Measurements from ENCODE around the gene PCSK5. TPM values are rescaled to one million over a fixed set of nuclear protein-coding genes. Genes with fewer than 3 reads are reported as not detected.

The PCSK5 gene
- total RNA-seq, 1 experiment from 2014 or later = 6.9 TPM

DNA sequence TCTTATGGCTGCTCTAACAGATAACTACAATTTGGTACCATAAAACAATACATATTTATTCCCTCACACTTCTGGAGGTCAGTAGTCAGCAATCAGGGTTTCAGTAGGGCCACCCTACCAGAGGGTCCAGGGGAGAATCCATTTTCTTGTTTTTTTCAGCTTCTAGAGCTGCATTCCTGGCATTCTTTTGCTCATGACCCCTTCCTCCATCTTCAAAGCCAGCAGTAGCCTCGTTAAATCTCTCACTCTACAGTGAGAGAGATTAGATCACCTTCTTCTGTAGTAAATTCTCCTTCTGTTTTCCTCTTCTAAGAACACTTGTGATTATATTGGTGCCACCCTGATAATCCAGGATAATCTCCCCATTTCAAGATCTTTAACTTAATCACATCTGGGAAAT, 316.3 kb downstream of the PCSK5 start (continued):
- TF ChIP-seq EGR1 (IDR thresholded peaks at IDR 0.05; ENCODE audit: low read depth) = no peak
- no peak for TF ChIP-seq ELF1 (IDR thresholded peaks at IDR 0.05; ENCODE audit: borderline replicate concordance, low read depth)

DNA sequence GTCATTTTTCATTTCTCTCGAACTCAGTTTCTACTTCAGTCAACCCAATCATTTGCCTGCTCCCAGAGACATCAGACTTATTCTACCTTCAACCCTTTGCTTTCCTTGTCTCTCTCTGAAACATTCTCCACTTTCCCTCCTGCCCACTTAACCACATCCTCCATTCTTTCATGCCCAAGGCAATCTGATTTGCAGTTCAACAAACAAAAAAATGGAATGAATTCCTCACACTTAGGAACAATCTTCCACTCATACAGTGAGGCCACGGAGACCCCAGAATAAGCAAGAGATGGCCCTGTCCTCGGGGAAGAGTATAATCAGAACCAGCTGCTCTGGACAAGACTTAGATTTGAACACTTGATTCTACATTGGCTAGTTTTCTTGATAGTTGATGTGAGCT, 323.3 kb downstream of the PCSK5 start:
- BruUV-seq (replicated peaks) = no TSS peak
- no peak overlapping the region for H3K4me3 ChIP-seq (replicated peaks in 1 of 2; ENCODE audit: low read depth in 1 of 2, low read length in 2 of 2)
- no peak overlapping the region for H2AFZ ChIP-seq (ENCODE audit: low read depth, low read length, poor library complexity, severe bottlenecking)
- peaks cover 0 to 24% of the 10 kb centered on the region in 2 experiments; a peak in 2 of 4 replicates for H3K4me1 ChIP-seq (ENCODE audit: control insufficient read depth in 1 of 2, insufficient read depth in 2 of 2, low read length in 2 of 2)
- no peaks in the 10 kb centered on the region for H4K20me1 ChIP-seq (ENCODE audit: insufficient read depth)
- ATAC-seq = no peak
- no peaks in the 10 kb centered on the region for H3K36me3 ChIP-seq (ENCODE audit: control insufficient read depth in 1 of 2, insufficient read depth in 2 of 2, low read length in 2 of 2)
- intact Hi-C loops (cut with micrococcal nuclease) = no loop called here
- ChIA-PET CTCF (no interaction called here), POLR2A (no interaction called here), RAD21 (ENCODE audit: low non-redundant PET in 1 of 2, low total read pairs in 2 of 2, uncharacterized antibody in 2 of 2, unreplicated experiment in 2 of 2) (no interaction called here)
- H3K9me3 ChIP-seq (ENCODE audit: control insufficient read depth in 1 of 2, insufficient read depth in 1 of 2, low read depth in 1 of 2, low read length in 2 of 2) = no peaks in the 10 kb centered on the region
- H3K4me2 ChIP-seq (ENCODE audit: low read length) = no peak overlapping the region
- H3K27ac ChIP-seq (ENCODE audit: low read depth, low read length) = no peak overlapping the region
- H3K27me3 ChIP-seq (ENCODE audit: insufficient read depth, low read length) = no peaks in the 10 kb centered on the region
- H3K79me2 ChIP-seq (ENCODE audit: insufficient read depth, low read length) = no peaks in the 10 kb centered on the region
- no peaks in the 10 kb centered on the region for H3K9me2 ChIP-seq (ENCODE audit: insufficient read depth)
- H3K9ac ChIP-seq (ENCODE audit: low read length) = no peak overlapping the region
- DNase-seq (ENCODE audit: low read depth, low spot score) = no peak
- no peak for TF ChIP-seq ZNF274 (IDR thresholded peaks at IDR 0.05; ENCODE audit: low read depth, low read length)

DNA sequence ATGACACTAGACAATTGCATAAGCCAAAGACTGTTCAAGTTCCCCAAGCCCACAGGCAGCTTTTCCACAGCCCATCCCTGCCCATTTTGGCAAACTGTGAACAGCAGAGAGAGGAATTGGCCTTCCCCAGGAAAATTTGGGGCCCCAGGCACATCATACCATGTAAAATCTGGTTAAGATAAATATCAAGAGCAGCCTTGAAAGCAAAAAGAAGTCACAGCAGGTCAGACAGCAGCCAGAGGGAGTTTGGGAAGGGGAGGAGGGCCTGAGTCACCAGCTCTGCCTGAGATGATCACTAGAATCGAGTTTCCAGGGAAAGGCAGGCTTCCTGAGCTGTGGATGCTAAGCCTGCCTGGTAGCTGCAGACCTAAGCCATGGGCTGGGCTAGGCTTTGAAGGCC, 324.6 kb downstream of the PCSK5 start:
- Histone ChIP-seq H3K9ac (ENCODE audit: low read length) (no peak overlapping the region), H3K9me2 (ENCODE audit: insufficient read depth) (no peaks in the 10 kb centered on the region), H3K27me3 (ENCODE audit: insufficient read depth, low read length) (no peaks in the 10 kb centered on the region), H3K4me1 (ENCODE audit: control insufficient read depth in 1 of 2, insufficient read depth in 2 of 2, low read length in 2 of 2) (peaks cover 0 to 27% of the 10 kb centered on the region in 2 experiments; a peak in 2 of 4 replicates), H2AFZ (ENCODE audit: low read depth, low read length, poor library complexity, severe bottlenecking) (no peak overlapping the region), H4K20me1 (ENCODE audit: insufficient read depth) (no peaks in the 10 kb centered on the region), H3K27ac (ENCODE audit: low read depth, low read length) (no peak overlapping the region), H3K36me3 (ENCODE audit: control insufficient read depth in 1 of 2, insufficient read depth in 2 of 2, low read length in 2 of 2) (no peaks in the 10 kb centered on the region), H3K79me2 (ENCODE audit: insufficient read depth, low read length) (no peaks in the 10 kb centered on the region), H3K9me3 (ENCODE audit: control insufficient read depth in 1 of 2, insufficient read depth in 1 of 2, low read depth in 1 of 2, low read length in 2 of 2) (no peaks in the 10 kb centered on the region), H3K4me3 (replicated peaks in 1 of 2; ENCODE audit: low read depth in 1 of 2, low read length in 2 of 2) (no peak overlapping the region), H3K4me2 (ENCODE audit: low read length) (peak overlapping the region; percentile 20; the same call in 1 of the 2 replicates)
- ChIA-PET CTCF (no interaction called here), POLR2A (no interaction called here), RAD21 (ENCODE audit: low non-redundant PET in 1 of 2, low total read pairs in 2 of 2, uncharacterized antibody in 2 of 2, unreplicated experiment in 2 of 2) (no interaction called here)
- BruUV-seq (replicated peaks) = no TSS peak
- no peak for DNase-seq (ENCODE audit: low read depth, low spot score)
- intact Hi-C loops (cut with micrococcal nuclease) = no loop called here
- no peak for ATAC-seq
- TF ChIP-seq SP1 (IDR thresholded peaks at IDR 0.05; ENCODE audit: low read depth) (no peak), FOSL1 (IDR thresholded peaks at IDR 0.05; ENCODE audit: low read depth) (no peak), POLR2AphosphoS5 (IDR thresholded peaks at IDR 0.05; ENCODE audit: low read depth, low read length) (no peak), ZFX (IDR thresholded peaks at IDR 0.05) (no peak), EZH2 (IDR thresholded peaks at IDR 0.05) (no peak), EGR1 (IDR thresholded peaks at IDR 0.05; ENCODE audit: low read depth) (no peak), ELF1 (IDR thresholded peaks at IDR 0.05; ENCODE audit: borderline replicate concordance, low read depth) (no peak), SIN3A (IDR thresholded peaks at IDR 0.05; ENCODE audit: low read depth) (no peak), TCF7L2 (IDR thresholded peaks at IDR 0.05; ENCODE audit: borderline replicate concordance, extremely low read depth, insufficient read depth, insufficient read length) (no peak), YY1 (IDR thresholded peaks at IDR 0.05; ENCODE audit: extremely low read depth, insufficient replicate concordance, low read depth, low read length) (no peak), POLR2A (IDR thresholded peaks at IDR 0.05; ENCODE audit: borderline replicate concordance, extremely low read depth, insufficient read depth, insufficient read length) (no peak)
- TF ChIP-seq, protein P1, sequence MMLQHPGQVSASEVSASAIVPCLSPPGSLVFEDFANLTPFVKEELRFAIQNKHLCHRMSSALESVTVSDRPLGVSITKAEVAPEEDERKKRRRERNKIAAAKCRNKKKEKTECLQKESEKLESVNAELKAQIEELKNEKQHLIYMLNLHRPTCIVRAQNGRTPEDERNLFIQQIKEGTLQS (IDR thresholded peaks at IDR 0.05) = no peak
- TF ChIP-seq, protein P2, sequence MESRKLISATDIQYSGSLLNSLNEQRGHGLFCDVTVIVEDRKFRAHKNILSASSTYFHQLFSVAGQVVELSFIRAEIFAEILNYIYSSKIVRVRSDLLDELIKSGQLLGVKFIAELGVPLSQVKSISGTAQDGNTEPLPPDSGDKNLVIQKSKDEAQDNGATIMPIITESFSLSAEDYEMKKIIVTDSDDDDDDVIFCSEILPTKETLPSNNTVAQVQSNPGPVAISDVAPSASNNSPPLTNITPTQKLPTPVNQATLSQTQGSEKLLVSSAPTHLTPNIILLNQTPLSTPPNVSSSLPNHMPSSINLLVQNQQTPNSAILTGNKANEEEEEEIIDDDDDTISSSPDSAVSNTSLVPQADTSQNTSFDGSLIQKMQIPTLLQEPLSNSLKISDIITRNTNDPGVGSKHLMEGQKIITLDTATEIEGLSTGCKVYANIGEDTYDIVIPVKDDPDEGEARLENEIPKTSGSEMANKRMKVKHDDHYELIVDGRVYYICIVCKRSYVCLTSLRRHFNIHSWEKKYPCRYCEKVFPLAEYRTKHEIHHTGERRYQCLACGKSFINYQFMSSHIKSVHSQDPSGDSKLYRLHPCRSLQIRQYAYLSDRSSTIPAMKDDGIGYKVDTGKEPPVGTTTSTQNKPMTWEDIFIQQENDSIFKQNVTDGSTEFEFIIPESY (IDR thresholded peaks at IDR 0.05; ENCODE audit: extremely low read depth, insufficient replicate concordance, low read length) = no peak
